GM12878 (cell line): ENCODE measurements around the gene MBOAT1. TPM values are rescaled to one million over a fixed set of nuclear protein-coding genes. Genes with fewer than 3 reads are reported as not detected.

Experiments used
- ATAC-seq: fragments of 200-7000 bp; cut with Tn5 transposase; 3 replicates; pipeline ENCODE4 v1.9.1; 2020; ENCODE audit warnings: mild to moderate bottlenecking, moderate library complexity
- BruUV-seq: library from RNA; stranded (reverse); fragments of 400-500 nt; replicated peaks from 2 replicates; lab custom pipeline; 2021; lab: Mats Ljungman, UMichigan
- CTCF ChIA-PET: fragments of 300-600 bp; sonication (Branson Sonifier 250); formaldehyde crosslinking; extraction: SDS; loops from one replicate; lab custom pipeline; 2021; ENCODE audit warnings: inconsistent platforms; lab: Yijun Ruan, JAX
- POLR2A ChIA-PET: fragments of 350-600 bp; formaldehyde crosslinking; extraction: SDS; loops from one replicate; lab custom pipeline; 2021; ENCODE audit warnings: inconsistent platforms; lab: Charles Lee
- RAD21 ChIA-PET: fragments of 300-600 bp; sonication (Branson Sonifier 250); formaldehyde crosslinking; loops from one replicate; lab custom pipeline; 2023; ENCODE audit warnings: antibody characterized with exemption; ENCODE audit not compliant: unreplicated experiment; lab: Charles Lee
- SMC1A ChIA-PET: fragments of 300-600 bp; sonication (Branson Sonifier 250); formaldehyde crosslinking; loops from one replicate; lab custom pipeline; 2023; ENCODE audit not compliant: unreplicated experiment, uncharacterized antibody; lab: Charles Lee
- DNase-seq: peaks from one replicate; pipeline ENCODE4 v3.0.0-alpha.2; 2011; ENCODE audit warnings: low read depth, low spot score
- FAIRE-seq: peaks from 3 replicates; lab custom pipeline; 2011; peaks lifted over from hg19 to GRCh38; lab: Jason Lieb, UNC
- H2AFZ ChIP-seq: 2 replicates; pipeline ENCODE4 v1.6.0; 2011; ENCODE audit warnings: low read depth, low read length, control low read depth; ENCODE audit not compliant: control insufficient read depth
- H3K27ac ChIP-seq: 2 replicates; pipeline ENCODE4 v1.5.1; 2011; ENCODE audit warnings: control low read depth; ENCODE audit not compliant: control insufficient read depth, insufficient read depth
- H3K27me3 ChIP-seq, 2 experiments: replicated peaks in 1 of 2; 2 replicates each; pipeline versions ENCODE4 v1.6.0 to v1.6.1; 2011; ENCODE audit warnings: low read length in 1 of 2; ENCODE audit not compliant: control insufficient read depth in 2 of 2, insufficient read depth in 2 of 2
- H3K36me3 ChIP-seq, 2 experiments: 2 replicates each; pipeline ENCODE4 v1.5.1; 2011; ENCODE audit warnings: low read length in 1 of 2; ENCODE audit not compliant: control insufficient read depth in 2 of 2, insufficient read depth in 2 of 2
- H3K4me1 ChIP-seq: 2 replicates; pipeline ENCODE4 v1.6.1; 2011; ENCODE audit warnings: mild to moderate bottlenecking, low read length, moderate library complexity, mixed read lengths; ENCODE audit not compliant: control insufficient read depth, insufficient read depth
- H3K4me2 ChIP-seq: 2 replicates; pipeline ENCODE4 v1.6.0; 2011; ENCODE audit warnings: control low read depth; ENCODE audit not compliant: control insufficient read depth, insufficient read depth
- H3K4me3 ChIP-seq: fragments of 200-600 bp; sonication (generic); 2 replicates; pipeline ENCODE4 v1.5.1; 2016
- H3K79me2 ChIP-seq: 2 replicates; pipeline ENCODE4 v1.6.0; 2011; ENCODE audit warnings: low read length; ENCODE audit not compliant: control insufficient read depth, insufficient read depth
- H3K9ac ChIP-seq: 2 replicates; pipeline ENCODE4 v1.8.0; 2011; ENCODE audit warnings: low read length, control low read depth, mixed read lengths; ENCODE audit not compliant: control insufficient read depth, insufficient read depth
- H3K9me3 ChIP-seq: replicated peaks from 3 replicates; pipeline ENCODE4 v1.5.1; 2011; ENCODE audit warnings: mild to moderate bottlenecking, low read length; ENCODE audit not compliant: control insufficient read depth, insufficient read depth
- H4K20me1 ChIP-seq: 2 replicates; pipeline ENCODE4 v1.6.0; 2011; ENCODE audit not compliant: control insufficient read depth, insufficient read depth
- ATF2 ChIP-seq: IDR thresholded peaks from 2 replicates; pipeline ENCODE4 v1.6.1; 2012; ENCODE audit warnings: low read length, inconsistent platforms
- BACH1 ChIP-seq: fragments of 450-650 bp; IDR thresholded peaks from 2 replicates; pipeline ENCODE4 v1.6.1; 2017; ENCODE audit warnings: mild to moderate bottlenecking, borderline replicate concordance
- BCL11A ChIP-seq: IDR thresholded peaks from 2 replicates; pipeline ENCODE4 v1.6.1; 2011; ENCODE audit warnings: low read depth, low read length
- BMI1 ChIP-seq: fragments of 450-650 bp; IDR thresholded peaks from 2 replicates; pipeline ENCODE4 v1.6.1; 2016; ENCODE audit warnings: mild to moderate bottlenecking, moderate library complexity, borderline replicate concordance
- CBFB ChIP-seq: IDR thresholded peaks from 2 replicates; pipeline ENCODE4 v1.6.1; 2016; ENCODE audit warnings: antibody characterized with exemption, low read depth
- FOXM1 ChIP-seq: IDR thresholded peaks from 2 replicates; pipeline ENCODE4 v1.6.1; 2012; ENCODE audit warnings: low read depth, mild to moderate bottlenecking, inconsistent platforms, low read length, moderate library complexity
- HDAC2 ChIP-seq: fragments of 200-600 bp; sonication (generic); IDR thresholded peaks from 2 replicates; pipeline ENCODE4 v1.6.1; 2017
- MYB ChIP-seq: fragments of 150-350 bp; IDR thresholded peaks from 2 replicates; pipeline ENCODE4 v1.6.1; 2014; ENCODE audit warnings: mild to moderate bottlenecking, low read depth, low read length, borderline replicate concordance
- PAX5 ChIP-seq: IDR thresholded peaks from 2 replicates; pipeline ENCODE4 v1.6.1; 2011; ENCODE audit warnings: low read depth, low read length, borderline replicate concordance
- PBX3 ChIP-seq: IDR thresholded peaks from 2 replicates; pipeline ENCODE4 v1.6.1; 2011; ENCODE audit warnings: mild to moderate bottlenecking, low read depth, low read length, moderate library complexity; ENCODE audit not compliant: insufficient replicate concordance
- RELB ChIP-seq: fragments of 450-650 bp; IDR thresholded peaks from 2 replicates; pipeline ENCODE4 v1.6.1; 2017; ENCODE audit warnings: low read depth, mild to moderate bottlenecking, moderate library complexity
- SRF ChIP-seq, 2 experiments: IDR thresholded peaks; 2 replicates each; pipeline ENCODE4 v1.6.1; 2011; ENCODE audit warnings: low read depth in 2 of 2, low read length in 2 of 2, mild to moderate bottlenecking in 1 of 2, moderate library complexity in 1 of 2
- TBL1XR1 ChIP-seq: IDR thresholded peaks from 2 replicates; pipeline ENCODE4 v1.6.1; 2012; ENCODE audit warnings: low read depth, low read length, improper control_type of control experiment
- TCF12 ChIP-seq: IDR thresholded peaks from 2 replicates; pipeline ENCODE4 v1.6.1; 2011; ENCODE audit warnings: low read depth, mild to moderate bottlenecking, low read length
- TCF7 ChIP-seq: IDR thresholded peaks from 2 replicates; pipeline ENCODE4 v1.6.1; 2014; ENCODE audit warnings: antibody characterized with exemption, borderline replicate concordance
- ZNF207 ChIP-seq: fragments of 450-650 bp; IDR thresholded peaks from 2 replicates; pipeline ENCODE4 v1.6.1; 2014; ENCODE audit warnings: antibody characterized with exemption, mild to moderate bottlenecking, borderline replicate concordance
- WGBS: methylation state at CpG from one replicate; pipeline ENCODE4 v1.1.6; 2016; ENCODE audit warnings: low lambda C conversion rate; ENCODE audit not compliant: insufficient replicate concordance, insufficient coverage; ENCODE audit errors: missing lambda C conversion rate; 5-methylcytosine and 5-hydroxymethylcytosine counted together
- in situ Hi-C: fragments of 300-500 bp; cut with MboI; formaldehyde crosslinking; loops from 9 replicates; pipeline ENCODE4 v1.14.3; 2018; ENCODE audit warnings: mixed read lengths
- intact Hi-C: fragments of 100-400 bp; cut with micrococcal nuclease; formaldehyde crosslinking; loops from one replicate; pipeline ENCODE4 v1.14.2; 2022; ENCODE audit not compliant: unreplicated experiment
- polyA plus RNA-seq, 11 experiments: library from polyadenylated mRNA; depleted of rRNA in 4 of 11; unstranded in 6 of 11; stranded (reverse) in 5 of 11; fragments of >200 nt; fragmentation: Nextera tagmentation in 4 of 11; fragmentation: Illumina TruSeq in 1 of 11; extraction: Ambion mirVana in 4 of 11; extraction: Trizol in 1 of 11; gene quantifications; 1 replicate in 1 of 11; 2 replicates in 10 of 11; pipeline versions ENCODE4 v1.2.1 to v1.2.3, GENCODE V29; 2011 to 2016; ENCODE audit warnings: inconsistent platforms in 2 of 11, missing spikeins in 2 of 11, low read depth in 1 of 11
- total RNA-seq, 4 experiments: library from RNA; depleted of rRNA in 3 of 4; stranded (reverse); fragments of >200 nt in 3 of 4; fragmentation: Illumina TruSeq in 1 of 4; extraction: Trizol in 1 of 4; gene quantifications; 2 replicates each; pipeline versions ENCODE4 v1.2.1 to v1.2.3, GENCODE V29; 2013 to 2021

Gene MBOAT1
- total and polyA plus RNA-seq, 10 of the 15 experiments (the other 5 are each of a cell fraction or from before 2014, with no cell fraction given), result 0.39 to 21.0 (median 11.6) TPM

- H3K36me3 ChIP-seq, result no peaks in the 10 kb centered on the region
- no peak overlapping the region for H3K27ac ChIP-seq
- no peaks in the 10 kb centered on the region for H4K20me1 ChIP-seq
- intact Hi-C loops, result no loop called here
- in situ Hi-C loops, result no loop called here
- no peak overlapping the region for H3K9ac ChIP-seq
- H3K4me2 ChIP-seq, result no peak overlapping the region
- BruUV-seq, result no TSS peak
- FAIRE-seq (no peak), ATAC-seq (no peak), DNase-seq (no peak)
- POLR2A ChIA-PET, result no interaction called here
- RAD21 ChIA-PET, result interaction anchor here (0.7 kb wide), 1 partner anchor 12 kb away, joined by 3 read pairs; no protein-coding TSS in a partner anchor
- no peaks in the 10 kb centered on the region for H3K4me1 ChIP-seq
- no peaks in the 10 kb centered on the region for H3K79me2 ChIP-seq
- no peak overlapping the region for H2AFZ ChIP-seq
- CTCF ChIA-PET, result interaction anchor here (1.0 kb wide), 1 partner anchor 24 kb away, joined by 3 read pairs; no protein-coding TSS in a partner anchor
- no peak overlapping the region for H3K4me3 ChIP-seq
- SMC1A ChIA-PET, result no interaction called here
- no peaks in the 10 kb centered on the region for H3K27me3 ChIP-seq
- TF ChIP-seq BMI1 (no peak), MYB (no peak), PAX5 (no peak), ZNF207 (no peak), TBL1XR1 (no peak)
- H3K9me3 ChIP-seq, result no peaks in the 10 kb centered on the region
Observed at GRCh38 chr6:20254295-20254694, 42.0 kb upstream of the MBOAT1 start.

GRCh38 chr6:20253021-20253420, 40.8 kb upstream of the MBOAT1 start:
- intact Hi-C loops, result no loop called here
- Histone ChIP-seq H3K79me2 (no peaks in the 10 kb centered on the region), H3K9ac (no peak overlapping the region), H3K9me3 (no peaks in the 10 kb centered on the region), H4K20me1 (no peaks in the 10 kb centered on the region), H3K36me3 (no peaks in the 10 kb centered on the region), H3K27ac (no peak overlapping the region), H3K4me3 (no peak overlapping the region), H3K4me2 (no peak overlapping the region), H3K4me1 (no peaks in the 10 kb centered on the region), H2AFZ (no peak overlapping the region), H3K27me3 (no peaks in the 10 kb centered on the region)
- WGBS, result 42% methylated on average over 2 of the region's 2 CpGs
- RAD21 ChIA-PET, result no interaction called here
- ATAC-seq (no peak), FAIRE-seq (no peak), DNase-seq (no peak)
- SMC1A ChIA-PET, result interaction anchor here (1.0 kb wide), 1 partner anchor 96 kb away, joined by 3 read pairs; no protein-coding TSS in a partner anchor
- no TSS peak for BruUV-seq
- CTCF ChIA-PET, result interaction anchor here (0.6 kb wide), 1 partner anchor 1118 kb away, joined by 3 read pairs; no protein-coding TSS in a partner anchor
- in situ Hi-C loops, result no loop called here
- POLR2A ChIA-PET, result no interaction called here
- no peak for TF ChIP-seq FOXM1
- no peak for TF ChIP-seq TCF12
- no peak for TF ChIP-seq SRF (IDR thresholded peaks at IDR 0.05; ENCODE audit: low read depth in 2 of 2, low read length in 2 of 2)
- TF ChIP-seq TCF7, result no peak
- TF ChIP-seq BACH1, result no peak
- no peak for TF ChIP-seq ATF2
- TF ChIP-seq RELB, result no peak
- no peak for TF ChIP-seq PBX3
- TF ChIP-seq BCL11A, result no peak
- no peak for TF ChIP-seq MYB
- TF ChIP-seq HDAC2, result no peak
- no peak for TF ChIP-seq CBFB
